HG02759 (cell line): ENCODE measurements around the gene MOB1A.
"Not testable (repeated sequence)": the region's sequence is repeated elsewhere in the genome, so short reads cannot be mapped to it uniquely, and the experiment has no call there.

Experiments used
- ATAC-seq: cut with Tn5 transposase; IDR thresholded peaks from one replicate; pipeline ENCODE4 v1.9.1; 2021; ENCODE audit warnings: mild to moderate bottlenecking, moderate library complexity; ENCODE audit not compliant: unreplicated experiment

Gene MOB1A

DNA sequence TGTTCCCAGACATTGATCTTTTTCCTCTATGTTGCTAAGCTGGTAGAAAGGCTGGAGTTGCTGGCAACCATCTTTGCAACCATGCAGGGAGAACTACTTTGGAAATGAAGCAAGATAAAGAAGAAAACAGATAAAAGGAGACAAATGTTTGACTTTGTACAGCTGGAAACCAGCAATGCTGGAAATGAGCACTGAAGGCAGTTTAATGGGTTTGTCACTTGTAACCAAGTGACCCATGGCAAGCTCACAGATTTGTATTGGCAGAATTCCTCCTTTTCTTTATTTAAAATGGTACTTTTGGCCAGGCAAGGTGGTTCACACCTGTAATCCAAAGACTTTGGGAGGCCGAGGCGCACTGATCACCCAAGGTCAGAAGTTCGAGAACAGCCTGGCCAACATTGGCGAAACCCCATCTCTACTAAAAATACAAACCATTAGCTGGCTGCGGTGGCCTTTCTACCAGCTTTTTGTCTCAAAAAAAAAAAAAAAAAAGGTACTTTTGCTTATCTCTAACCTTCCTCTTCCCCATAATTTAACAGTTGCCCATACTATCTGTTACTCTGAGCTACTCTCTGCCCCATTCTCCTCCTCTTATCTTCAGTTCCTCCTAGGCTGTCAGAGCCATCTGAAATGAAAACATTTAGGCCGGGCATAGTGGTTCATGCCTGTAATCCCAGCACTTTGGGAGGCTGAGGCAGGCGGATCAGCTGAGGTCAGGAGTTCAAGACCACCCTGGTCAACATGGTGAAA lies 28.9 kb downstream of the MOB1A start:
- ATAC-seq = no peak

GRCh38 chr2:74149247-74149525 lies 29.5 kb downstream of the MOB1A start:
- ATAC-seq = no peak

GRCh38 chr2:74148457-74149246 lies 30.0 kb downstream of the MOB1A start:
- no peak for ATAC-seq

DNA sequence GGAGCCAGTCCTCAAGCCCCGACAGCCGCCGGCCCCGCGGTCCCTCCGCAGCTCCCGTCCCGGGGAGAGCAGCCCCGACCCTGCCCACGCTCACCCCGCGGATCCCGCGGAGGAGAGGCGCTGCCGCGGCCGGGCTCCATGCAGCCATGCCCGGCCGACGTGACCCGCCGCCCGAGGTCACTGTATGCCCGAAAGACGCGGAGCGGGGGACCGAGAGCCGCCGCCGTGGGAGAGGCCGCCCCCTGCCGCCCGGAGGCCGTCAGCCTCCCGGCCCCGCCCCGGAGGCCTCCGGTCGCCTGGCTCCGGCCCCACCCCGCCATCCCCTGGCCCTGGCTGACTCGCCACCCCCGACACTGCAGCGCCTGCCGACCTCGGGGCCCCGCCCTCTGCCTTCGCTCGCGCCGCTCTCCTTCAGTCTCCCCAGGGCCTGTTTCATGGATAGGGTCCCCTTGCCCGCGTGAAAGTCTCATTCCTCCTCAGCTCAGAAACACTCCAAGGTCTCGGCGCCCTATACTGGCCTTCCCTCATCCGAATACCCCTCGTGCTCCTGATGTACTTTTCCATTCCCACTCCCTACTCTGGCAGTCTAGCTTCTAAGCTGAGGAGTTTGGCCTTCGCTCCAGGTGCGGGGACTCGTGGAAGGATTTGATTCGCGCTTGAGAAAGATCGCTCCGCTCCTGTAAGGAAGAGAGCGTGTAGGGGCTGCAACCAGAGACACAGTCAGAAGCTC lies 30.8 kb downstream of the MOB1A start, which contains the start of gene BOLA3:
Gene BOLA3 (minus strand): TSS at position 186 of the 730 bp plus-strand sequence. CDS start 38 bp downstream, at position 148.
- ATAC-seq = peak; percentile 93

GRCh38 chr2:74146929-74147726 lies 31.6 kb downstream of the MOB1A start:
- ATAC-seq = no peak

DNA sequence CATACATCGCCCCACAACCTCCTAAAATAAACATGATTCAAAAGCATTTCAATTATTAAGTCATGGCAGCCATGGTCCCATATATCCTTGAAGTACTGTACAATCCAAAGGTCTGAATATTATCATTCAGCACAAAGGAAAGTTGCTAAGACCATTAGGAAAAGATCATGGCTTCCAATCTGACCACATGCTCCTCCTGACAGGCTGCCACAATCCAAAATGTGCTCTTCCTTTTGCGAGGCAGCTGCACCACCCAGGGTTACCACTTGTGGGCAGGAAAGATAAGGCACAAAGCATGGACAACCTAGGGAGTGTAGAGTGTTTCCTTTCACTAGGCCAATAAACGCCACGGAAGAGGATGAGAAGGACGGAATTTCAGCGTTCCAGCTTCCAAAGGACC lies 36.3 kb downstream of the MOB1A start:
- ATAC-seq = no peak

DNA sequence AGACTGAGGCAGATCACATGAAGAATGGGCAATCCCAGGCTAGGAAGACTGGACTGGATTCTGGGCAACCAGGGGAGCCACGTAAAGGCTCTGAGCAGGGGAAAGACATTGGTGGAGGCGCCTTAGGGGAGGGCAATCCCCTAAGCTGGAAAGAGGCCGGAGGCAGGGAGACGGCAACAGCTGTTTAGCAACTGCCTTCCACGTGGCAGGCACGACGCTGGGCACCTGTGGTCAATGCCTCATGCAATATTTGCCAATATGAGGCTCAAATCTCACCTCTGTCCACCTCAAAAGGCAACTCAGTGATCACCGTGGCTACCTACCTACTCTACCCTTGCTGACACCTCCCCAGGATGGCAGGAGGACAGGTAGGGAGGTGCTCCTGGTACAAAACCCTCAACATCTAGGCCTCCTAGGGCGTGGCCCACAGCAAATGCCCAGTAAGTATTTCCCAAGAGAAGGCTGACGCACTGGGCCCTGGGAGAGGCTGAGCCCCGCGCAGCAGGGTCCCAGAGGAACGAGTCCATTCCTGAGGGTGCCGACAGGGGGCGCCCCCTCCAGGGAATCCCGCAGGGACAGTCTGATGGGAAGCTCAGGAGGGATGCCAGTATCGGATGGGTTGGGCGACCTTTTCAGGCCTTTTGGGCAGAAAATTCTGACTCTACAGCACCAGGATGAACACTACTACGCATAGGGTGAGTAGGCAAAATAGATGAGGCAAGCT lies 39.9 kb downstream of the MOB1A start:
- ATAC-seq = no peak

- ATAC-seq = no peak
Measured at GRCh38 chr2:74137651-74138599, 40.8 kb downstream of the MOB1A start.

DNA sequence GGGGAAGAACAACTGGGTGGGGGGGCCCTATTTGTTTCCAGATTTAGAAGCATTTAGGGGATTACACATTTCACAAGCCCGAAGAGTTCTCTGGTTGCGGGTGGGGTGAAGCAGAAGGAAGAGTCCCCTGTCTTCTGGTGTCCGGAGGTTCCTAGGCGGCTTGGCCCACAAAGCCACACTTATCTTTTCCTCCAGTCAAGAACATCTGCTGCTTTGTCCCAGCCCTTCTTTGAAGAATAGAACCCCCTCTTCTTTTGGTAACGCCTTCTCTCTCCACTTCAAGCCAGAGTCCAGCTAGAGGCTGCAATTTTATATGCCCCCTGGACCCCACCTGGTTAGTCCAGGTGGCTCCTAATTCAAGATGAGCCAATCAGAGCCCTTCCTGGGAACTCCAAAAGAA lies 46.8 kb downstream of the MOB1A start:
- no peak for ATAC-seq

DNA sequence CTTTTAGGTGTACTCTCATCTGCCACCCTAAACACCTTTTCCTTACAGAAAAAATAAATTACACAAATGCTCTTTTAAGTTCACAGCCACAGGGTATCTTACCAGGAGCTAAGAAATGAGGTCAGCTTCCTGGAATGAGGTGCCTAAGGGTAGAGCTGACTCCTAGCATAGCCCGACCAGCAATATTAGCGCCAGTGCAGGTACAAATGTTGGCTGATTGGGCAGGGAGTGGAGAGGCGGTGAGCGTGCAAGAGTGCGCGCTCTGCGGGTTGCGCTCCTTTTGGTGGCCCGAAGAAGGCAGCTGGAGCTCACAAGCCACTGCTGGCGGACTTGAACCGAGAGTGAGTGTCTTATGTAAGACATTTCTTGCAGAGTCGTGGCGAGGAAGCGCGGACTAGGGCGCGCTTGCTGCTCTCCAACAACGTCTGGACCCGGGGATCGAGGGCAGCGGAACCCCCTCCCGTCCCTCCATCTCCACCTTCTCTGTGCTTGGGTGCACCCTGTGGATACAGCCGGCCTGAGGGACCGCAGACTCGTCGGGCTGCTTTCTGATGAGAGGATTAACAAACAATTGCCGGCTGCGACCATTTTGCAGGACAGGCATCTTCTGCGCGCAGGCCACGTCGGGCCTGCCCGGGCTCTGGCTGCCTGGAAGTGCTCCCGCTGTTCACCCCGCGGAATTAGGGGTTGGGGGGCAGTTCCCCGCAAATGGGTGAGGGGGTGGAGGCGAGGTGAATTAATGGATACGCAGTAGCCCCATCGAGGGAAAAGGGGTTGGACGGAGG lies 48.3 kb downstream of the MOB1A start:
- no peak for ATAC-seq

- no peak for ATAC-seq
Measured at GRCh38 chr2:74128206-74128605, 50.5 kb downstream of the MOB1A start.

GRCh38 chr2:74123955-74124354 lies 54.7 kb downstream of the MOB1A start:
- ATAC-seq = not testable (repeated sequence)

DNA sequence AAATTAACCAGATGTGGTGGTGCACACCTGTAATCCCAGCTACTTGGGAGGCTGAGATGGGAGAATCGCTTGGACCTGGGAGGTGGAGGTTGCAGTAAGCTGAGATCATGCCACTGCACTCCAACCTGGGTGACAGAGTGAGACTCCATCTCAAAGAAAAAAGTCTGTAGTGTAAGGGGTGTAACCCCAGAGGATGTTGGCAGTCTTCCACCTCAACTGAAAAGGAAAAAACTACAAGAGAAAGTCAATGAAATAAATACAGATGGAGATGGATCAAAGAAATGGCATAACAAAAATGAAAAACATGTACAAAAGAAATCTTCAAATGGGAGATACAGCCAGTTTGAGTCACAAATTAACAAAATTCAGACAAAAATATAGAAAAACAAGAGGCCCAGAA lies 56.8 kb downstream of the MOB1A start:
- ATAC-seq = not testable (repeated sequence)

DNA sequence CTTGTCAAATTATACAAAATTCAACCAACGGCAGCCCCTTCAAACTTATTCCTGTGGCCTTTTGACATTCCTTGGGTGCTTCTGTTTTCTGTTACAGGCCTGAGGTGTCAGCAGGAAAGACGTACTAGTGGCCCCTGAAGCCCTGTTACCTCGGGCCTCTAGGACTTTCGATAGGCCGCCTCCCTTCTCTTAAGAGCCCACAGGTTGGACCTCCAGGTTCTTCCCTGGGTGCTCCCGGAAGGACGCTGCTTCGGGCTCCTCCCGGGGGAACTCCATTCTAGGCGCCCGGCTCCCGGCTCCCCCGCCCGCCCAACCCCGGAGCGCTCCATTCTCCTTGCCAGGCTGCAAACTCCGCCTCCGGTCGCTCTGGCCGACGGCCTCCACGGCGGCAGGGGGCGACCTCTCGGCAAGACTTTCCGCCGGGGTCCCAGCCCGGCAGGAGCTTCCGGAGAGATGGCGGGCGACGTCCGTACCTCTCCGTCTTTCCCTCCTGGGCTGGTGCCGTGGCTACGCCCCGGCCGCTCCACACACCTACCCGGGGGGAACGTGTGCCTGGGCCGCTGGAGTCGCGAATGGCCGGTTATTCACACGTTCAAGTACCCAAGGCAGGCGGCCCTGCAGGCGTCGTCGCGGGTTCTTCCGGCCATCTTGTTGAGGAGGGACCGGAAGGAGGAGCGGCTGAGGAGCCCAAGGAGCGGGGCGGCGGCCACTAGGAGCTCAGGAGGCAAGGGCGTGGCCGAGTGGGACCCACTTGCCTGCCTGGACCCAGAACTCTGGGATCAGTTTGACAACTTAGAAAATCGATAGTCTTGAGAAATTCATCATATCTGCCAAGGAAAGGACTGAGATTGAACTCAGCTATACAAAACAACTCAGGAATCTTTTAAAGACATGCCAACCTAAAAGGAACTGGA lies 58.5 kb downstream of the MOB1A start:
- peak; percentile 98 for ATAC-seq

DNA sequence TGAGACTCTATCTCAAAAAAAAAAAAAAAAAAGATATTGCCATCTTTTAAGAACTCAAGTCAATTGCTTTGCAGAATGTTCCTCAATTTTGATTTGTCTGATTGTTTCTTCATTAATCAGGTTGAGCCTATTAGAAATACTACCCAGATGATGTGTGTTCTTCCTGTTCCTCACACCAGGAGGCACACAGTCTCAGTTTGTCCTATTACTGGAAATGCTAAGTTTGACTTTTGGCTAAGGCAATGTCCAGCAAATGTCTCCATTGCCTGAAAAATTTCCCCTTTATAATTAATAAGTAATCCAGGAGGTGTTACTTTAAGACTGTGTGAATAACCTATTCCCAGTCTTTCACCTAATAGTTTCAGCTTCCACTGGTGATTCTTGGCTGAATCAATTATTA lies 59.3 kb downstream of the MOB1A start:
- no peak for ATAC-seq

GRCh38 chr2:74111380-74111779 lies 67.3 kb downstream of the MOB1A start:
- ATAC-seq = no peak

- ATAC-seq = no peak
Measured at GRCh38 chr2:74110537-74110936, 68.1 kb downstream of the MOB1A start.
